ENCODE data around the gene SOBP.

DNA sequence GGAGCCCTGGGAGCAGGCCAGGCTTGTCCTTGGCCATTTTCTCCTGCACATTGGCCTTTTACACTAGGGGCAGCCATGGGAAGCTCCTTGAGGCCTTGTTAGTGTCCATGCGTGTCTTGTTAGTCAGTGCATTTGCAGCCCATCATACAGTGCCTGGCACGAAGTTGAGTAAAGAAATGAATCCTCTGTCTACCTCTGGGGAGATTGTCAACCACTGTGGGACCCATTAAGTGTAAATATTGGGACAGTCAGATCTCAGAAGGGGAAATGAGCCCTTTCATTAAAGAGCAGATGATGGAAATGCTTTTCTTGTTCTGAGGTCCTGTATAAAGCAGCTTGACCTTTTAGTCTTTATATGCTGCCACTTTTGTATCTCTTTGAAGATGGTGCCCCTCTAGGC is 33.9 kb downstream of the SOBP start:
- TF ChIP-seq, protein P1, sequence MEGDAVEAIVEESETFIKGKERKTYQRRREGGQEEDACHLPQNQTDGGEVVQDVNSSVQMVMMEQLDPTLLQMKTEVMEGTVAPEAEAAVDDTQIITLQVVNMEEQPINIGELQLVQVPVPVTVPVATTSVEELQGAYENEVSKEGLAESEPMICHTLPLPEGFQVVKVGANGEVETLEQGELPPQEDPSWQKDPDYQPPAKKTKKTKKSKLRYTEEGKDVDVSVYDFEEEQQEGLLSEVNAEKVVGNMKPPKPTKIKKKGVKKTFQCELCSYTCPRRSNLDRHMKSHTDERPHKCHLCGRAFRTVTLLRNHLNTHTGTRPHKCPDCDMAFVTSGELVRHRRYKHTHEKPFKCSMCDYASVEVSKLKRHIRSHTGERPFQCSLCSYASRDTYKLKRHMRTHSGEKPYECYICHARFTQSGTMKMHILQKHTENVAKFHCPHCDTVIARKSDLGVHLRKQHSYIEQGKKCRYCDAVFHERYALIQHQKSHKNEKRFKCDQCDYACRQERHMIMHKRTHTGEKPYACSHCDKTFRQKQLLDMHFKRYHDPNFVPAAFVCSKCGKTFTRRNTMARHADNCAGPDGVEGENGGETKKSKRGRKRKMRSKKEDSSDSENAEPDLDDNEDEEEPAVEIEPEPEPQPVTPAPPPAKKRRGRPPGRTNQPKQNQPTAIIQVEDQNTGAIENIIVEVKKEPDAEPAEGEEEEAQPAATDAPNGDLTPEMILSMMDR (IDR thresholded peaks at IDR 0.05; ENCODE audit: borderline replicate concordance, extremely low read depth, low read length, poor library complexity, severe bottlenecking) = no peak
- TF ChIP-seq EZH2 (IDR thresholded peaks at IDR 0.05; ENCODE audit: borderline replicate concordance, low read depth, low read length, severe bottlenecking) = no peak
